HG03439 (cell line): ENCODE measurements around the gene FAM168A.

Experiments
- ATAC-seq: cut with Tn5 transposase; IDR thresholded peaks from one replicate; pipeline ENCODE4 v1.9.1; 2021; ENCODE audit warnings: mild to moderate bottlenecking, moderate library complexity; ENCODE audit not compliant: unreplicated experiment

The FAM168A gene

DNA sequence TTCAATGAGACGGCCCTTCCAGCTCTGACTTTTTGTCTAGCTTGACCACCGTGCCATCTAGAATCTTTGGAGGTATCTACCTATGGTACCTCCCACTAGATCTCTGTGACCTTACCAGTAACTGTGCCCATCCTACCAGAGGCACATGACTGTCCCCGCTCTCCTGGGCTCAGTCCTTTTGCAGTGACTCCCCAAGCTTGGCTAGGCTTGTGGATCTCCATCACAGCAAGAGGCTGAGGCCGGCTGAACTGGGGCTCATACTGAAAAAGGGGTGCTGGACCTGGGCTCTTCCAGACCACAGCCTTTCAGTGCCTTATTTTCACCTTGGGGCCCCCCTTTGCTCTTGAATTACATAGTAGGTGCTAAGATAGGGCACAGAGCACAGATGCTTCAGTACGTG, 194.4 kb downstream of the FAM168A start:
- no peak for ATAC-seq

DNA sequence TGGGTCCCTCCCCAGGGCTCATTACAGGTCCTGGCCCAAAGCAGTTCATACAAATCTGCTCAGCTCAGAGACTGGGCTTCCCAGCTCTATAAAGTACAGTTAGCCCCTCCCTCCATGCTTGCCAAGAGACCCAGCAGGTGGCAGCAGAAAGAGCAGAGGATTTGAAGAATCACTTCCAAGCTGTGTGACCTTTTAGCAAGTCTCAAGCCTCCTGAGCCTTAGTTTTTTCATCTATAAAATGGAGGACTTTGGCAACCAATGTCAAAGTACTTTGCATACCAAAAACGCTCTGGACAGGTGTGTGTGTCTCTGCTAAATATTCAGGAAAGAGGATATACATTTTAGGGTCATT, 195.1 kb downstream of the FAM168A start:
- no peak for ATAC-seq

DNA sequence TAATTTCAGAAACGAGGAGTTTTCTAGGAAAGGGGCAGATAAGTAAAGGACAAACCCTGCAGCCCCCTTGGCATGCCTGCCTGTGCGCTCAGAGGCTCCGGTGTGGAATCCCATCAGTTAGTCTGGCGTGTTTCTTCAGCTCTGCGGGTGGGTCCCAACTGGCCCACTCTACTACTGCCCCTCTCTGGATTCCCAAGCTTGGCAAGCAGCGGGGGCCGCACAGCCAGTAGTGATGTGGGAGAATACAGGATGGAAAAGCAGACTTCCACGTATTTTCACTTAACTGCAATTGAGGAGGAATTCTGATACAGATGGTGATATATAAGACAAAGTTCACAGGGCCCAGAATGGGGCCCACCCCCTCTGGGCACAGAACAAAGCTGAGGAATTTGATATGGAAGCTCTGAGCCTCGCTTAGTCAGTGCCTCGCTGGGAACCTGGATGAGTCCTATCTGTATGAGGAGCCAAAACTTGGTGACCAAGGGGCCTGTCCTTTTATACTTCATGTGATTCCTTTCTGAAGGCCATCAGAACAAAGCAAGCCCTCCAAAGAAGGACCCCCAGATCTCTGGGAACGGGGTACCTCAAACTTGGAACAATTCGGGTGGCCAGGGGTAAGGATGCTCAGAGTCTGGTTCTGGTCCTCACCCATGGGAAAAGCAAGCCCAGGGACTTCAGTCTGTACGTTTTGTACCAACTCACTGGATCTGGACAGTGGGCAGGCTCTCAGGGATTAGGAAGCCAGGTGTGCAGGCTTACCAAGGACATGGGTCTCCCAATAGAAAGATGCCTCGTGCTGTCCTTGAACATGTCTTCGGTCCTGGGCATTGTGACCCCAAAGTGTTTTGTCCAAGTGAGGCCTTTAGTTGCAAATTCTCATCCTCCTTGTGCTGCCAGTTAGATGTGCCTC, 195.7 kb downstream of the FAM168A start:
- ATAC-seq = no peak

DNA sequence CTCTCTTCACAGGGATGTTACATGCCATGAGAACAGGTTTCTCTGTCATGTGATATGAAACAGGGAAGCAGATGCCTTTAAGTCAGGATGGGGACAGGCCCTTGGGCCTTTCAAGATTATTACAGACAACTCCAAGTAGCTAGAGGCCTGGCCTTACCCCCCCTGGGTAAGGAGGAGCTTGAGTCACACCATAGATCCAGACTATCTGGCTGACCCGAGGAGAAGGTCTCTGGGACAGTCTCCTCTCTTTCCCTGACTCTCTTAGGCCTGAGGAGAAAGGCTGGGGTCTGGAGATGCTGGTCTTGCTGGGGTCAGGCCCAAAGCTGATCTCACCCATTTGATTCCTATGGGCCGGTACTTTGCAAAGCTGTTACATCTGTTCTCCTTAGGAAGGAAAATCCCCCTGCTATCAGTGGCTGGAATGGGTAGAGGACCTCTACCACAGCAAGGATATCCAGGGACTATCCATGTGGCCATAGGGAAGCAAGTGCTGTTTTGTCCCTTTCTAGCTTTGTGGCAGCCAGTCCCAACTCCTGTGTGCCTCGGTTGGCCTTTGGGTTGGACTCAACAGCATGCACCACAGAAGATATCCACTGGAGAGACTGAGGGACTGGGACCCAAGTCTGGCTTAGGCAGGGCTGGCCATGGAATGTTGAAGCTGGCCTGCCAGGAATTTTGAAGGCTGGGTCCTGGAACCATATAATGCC, 196.5 kb downstream of the FAM168A start:
- no peak for ATAC-seq

DNA sequence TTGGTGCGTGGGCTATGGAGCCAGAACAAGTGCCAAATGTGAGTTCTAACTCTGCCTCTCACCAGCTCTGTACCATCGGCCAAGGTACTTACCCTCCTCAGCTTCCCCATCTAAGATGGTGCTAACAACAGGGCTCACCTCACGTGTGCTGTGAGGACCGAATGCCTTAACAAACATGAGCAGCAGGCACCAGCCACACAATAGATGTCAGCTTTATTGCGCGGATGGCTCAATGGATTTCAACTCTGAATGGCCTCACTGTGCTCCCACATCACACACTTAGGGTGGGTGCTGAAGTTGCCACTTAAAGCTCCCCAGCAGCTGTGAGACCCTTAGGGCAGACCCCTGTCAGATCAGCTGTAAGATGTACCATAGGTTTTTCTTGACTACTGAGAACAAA, 197.6 kb downstream of the FAM168A start:
- ATAC-seq = no peak

DNA sequence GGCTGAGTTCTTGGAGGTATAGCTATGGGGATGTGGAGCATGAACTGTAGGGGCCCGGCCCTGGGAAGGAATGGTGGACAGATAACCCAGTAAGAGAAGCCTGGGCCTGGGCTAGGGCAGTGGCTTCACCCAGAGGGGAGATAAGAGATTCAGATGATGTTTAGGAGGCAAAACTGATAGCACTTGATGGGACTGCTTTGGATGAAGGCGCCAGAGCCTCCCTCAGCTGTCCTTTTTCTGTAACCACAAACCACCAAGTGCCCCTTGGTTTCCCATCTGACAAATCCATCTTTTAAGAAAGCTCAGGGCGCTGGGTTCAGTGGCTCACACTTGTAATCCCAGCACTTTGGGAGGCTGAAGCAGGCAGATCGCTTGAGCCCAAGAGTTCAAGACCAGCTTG, 198.3 kb downstream of the FAM168A start:
- ATAC-seq = no peak

DNA sequence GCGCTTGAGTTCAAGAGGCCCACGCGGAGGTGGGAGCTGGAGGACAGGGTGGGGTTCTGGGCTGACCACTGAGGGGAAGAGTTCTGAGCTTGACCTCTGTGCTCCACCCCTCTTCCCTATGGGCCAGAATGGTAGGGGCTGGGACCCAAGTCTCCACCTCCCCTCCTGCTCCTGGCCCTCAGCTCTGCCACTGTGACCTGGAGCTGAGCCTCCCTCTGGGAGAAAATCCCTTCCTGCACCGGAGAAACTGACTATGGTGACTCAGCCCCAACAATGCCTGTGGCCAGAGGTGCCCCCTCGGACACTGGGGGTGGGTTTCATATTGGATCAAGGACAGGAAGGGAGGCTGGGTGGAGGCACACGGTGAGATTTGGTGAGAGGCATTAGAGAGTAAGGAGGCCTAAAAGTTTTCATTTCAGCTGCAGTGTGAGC, 198.7 kb downstream of the FAM168A start:
- no peak for ATAC-seq

DNA sequence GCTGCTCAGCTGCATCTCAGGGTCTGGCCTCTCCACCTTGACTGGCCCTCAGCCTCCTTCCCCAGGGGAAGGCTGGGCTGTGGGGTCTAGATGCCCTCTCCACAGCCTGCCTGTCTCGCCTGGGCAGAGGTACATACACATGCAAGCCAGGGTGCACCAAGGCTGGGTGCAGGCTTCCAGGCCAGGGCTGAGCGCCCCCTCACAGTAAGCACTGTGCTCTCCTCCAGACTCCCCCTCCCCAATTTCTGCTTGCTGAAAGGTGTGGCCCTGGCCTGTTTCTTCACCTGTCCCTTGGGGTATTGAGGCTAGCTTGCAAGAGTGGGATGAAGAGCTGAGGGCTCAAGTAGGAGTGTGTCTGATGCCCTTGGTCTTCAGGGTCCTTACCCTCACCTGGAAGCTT, 199.2 kb downstream of the FAM168A start:
- no peak for ATAC-seq

DNA sequence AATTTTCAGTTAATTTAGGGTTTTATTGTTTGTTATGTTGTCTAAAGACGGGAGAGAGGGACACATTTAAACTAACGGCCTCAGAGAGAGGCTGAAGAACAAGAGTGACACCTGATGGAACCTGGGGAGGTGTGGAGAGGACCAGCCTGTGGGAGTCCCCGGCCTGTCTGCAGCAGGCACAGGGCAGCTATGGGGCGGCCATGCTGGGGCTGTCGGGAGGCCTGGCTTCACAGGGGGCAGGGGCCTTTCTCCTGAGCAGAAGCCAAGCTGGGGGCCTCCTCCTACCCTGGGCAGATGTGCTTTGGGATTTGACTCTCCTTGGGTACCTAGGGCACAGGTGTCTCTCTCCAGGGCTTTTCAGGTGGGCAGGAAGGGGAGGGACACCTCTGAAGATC, 199.8 kb downstream of the FAM168A start:
- ATAC-seq = no peak

DNA sequence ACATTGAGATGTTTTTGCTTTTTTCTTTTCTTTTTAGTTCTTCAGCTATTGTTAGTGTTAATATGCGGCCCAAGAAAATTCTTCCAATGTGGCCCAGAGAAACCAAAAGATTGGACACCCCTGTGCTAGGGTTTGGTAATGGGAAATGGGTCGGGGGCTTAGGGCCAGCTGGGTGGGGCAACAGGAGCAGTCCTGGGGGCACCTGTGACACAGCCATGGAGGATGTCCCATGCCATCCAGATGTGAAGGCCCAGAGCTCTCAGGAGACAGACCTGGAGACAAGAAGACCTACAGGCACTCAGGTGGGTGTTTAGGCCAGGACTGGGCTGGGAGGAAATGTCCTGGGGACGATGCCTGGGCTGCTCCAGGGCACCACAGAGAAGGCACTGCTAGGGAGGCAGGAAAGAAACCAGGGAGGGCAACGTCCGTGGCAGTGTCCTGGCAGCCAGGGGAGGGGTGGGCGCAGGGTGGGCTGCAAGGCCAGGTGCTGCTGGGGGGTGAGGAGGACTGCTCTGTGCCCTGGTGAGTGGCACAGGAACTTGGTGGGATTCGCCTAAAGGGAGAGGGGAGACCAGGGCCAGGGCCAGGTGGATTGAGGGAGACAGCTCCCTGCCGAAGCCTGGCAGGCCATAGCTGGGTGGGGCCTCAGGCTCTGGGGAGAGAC, 200.3 kb downstream of the FAM168A start:
- ATAC-seq = no peak

DNA sequence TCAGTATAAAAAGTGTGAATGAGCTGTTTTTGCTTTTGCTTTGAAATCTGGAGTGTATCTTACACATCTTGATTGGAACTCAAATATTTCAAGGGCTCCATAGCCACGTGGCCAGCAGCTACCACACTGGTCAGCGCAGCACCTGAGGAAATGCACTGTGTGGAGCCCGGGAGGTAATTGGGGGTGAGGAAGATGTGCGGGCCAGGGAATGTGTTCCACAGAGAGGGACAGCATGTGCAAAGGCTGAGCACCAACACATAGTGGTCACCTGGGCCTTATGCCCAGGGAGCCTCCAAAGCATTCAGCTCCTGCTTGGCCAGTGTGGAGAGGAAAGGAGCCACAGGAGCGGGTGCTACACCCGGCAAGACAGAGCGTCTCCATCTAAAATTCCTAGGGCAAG, 200.9 kb downstream of the FAM168A start:
- ATAC-seq = no peak

DNA sequence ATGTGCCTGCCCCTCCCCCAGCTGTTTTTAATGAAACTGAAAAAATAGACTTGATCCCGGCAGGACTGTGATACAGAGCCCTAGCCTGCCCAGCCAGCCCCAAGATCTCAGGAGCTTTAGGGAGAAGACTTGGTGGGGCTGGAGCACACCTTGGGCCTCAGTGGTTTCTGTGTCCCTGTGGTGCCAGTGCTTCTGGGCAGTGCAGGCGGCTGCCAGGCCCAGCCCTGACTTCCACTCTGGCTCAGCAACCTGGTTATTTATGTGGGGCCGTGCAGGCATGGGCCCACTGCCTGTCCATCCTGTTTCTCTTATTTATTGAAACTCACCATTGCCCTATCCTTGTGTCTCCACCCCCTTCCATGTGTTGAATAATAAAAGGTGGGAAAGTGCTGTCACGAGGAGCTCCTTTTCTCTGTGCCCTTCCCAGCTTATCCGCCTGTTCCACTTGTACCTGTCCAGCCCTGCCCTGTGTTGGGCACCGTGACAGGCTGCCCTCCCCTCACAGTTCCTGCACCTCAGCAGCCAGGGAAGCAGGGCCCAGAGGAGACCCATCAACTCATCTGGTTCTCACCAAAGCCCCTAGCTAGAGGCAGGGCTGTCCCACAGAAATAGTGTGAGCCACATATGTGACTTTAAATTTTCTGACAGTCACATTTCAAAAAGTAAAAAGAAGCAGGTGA, 201.5 kb downstream of the FAM168A start:
- no peak for ATAC-seq

DNA sequence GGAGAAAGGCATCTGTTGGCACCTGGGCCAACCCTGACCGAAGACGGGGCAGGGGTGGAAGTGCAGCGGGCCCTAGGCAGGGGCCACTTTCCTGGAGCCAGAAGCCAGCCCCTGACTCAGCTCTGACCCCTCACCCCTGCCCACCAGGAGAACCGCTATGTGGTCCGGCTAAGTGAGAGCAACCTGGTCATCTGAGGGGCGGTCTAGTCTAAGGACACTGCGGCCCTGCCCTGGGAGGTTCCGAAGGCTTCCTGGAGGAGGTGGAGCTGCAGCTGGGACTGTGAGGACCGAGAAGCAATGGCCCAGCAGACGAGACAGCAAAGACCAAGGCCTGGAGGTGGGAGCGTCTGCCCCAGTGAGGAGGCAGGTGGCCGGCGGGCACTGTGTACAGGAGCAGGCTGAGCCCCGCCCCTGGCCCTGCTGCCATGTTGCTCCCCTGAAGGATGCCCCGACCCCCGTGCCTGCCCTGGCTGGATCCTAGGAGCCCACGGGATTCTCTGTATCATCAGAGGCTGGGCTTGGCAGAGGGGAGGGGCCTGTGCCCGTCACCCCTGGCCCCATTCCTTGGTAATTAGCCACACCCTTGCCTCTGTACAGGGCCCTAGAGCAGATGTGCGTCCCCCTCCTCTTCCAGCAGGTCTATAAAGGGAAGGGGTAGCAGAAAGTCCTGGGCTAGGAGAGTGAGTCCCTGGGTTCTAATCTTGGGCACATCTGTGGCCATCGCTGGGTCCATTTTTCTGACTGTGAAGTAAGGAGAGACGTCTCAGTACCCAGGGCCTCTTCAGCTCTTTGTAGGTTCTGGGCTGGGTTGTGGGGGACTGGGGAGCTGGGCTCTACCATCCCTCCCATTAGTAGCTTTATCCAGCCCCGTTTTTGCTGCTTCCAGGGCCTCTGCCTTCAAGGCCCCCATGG, 202.4 kb downstream of the FAM168A start:
- no peak for ATAC-seq

DNA sequence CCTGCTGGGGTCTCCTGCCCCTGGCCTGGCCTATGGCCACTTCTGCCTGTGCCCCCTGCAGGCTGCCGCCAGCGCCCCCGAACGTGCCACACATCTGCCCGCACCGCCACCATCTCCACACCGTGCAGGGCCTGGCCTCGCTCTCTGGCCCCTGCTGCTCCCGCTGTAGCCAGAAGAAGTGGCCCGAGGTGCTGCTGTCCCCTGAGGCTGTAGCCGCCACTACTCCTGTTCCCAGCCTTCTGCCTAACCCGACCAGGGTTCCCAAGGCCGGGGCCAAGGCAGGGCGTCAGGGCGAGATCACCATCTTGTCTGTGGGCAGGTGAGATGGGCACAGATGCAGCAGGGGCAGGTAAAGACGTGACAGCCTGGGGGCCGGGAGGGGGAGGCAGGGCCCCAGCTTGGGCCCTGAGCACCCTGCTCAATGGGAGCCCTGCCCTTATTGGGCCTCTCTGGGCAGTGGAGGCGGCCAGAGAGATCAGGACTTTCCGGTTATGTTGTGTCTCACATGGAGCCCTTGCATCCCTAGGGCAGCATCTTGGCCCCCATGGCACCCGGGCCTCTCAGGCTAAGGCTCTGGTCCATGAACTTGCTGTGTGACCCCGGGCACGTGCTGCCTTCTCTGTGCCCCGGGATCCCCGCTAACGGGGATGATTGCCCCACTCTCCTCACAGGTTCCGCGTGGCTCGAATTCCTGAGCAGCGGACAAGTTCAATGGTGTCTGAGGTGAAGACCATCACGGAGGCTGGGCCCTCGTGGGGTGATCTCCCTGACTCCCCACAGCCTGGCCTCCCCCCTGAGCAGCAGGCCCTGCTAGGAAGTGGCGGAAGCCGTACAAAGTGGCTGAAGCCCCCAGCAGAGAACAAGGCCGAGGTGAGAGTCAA, 203.3 kb downstream of the FAM168A start:
- ATAC-seq = no peak

DNA sequence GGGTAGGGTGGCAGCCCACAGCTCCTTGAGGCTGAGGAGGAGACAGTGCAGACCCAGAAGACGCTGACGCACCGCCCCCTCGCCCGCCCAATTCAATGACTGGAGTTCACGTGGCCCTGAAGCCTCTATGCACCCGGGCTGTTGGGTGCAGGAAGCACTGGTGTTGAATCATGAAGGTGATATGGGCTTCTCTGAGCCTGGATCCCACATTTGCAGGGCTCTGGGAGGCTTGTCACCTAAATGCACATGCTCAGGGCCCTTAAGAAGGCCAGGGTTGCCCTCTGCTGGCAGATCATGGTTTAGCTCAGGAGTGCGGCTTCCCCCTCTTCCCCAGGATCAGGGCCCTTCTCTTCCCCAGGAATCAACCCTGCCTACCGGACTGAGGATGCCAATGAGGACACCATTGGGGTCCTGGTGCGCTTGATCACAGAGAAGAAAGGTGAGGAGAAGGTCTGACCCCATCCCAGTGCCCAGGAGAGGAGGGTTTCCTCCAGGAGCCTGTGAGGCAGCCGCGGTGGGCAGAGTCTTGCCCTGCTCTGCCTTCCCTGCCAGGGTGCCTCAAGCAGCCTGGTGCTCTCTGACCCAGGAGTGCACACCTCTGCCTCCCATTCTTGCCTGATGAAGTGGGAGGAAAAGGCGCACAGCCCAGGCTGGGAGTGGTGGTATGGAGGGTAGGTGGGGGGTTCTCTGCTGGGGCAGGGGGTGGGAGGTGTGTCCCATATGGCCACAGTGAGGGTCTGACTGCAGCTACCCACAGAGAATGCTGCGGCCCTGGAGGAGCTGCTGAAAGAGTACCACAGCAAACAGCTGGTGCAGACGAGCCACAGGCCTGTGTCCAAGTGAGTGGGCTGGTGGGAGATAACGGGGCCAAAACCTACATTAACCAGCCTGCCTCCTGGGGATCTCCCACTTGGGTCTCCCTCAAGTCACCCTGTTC, 204.2 kb downstream of the FAM168A start:
- no peak for ATAC-seq

DNA sequence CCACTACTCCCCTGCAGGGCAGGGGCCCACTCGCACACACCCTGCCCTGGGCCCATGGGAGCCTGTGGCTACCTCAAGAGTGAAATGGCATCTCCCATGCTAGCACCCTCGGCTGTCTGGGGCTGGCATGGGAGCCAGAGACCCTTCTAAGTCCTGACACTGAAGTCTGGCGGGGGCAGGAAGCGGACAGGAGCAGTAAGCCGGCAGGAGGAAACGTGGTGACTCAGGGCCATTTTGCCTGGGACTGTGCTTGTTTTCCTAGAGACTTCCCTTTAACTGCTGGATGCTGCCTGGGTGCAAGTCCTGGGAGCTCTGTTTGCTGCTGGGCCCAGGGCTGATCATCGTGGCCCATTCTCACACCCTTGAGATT, 204.9 kb downstream of the FAM168A start:
- no peak for ATAC-seq

DNA sequence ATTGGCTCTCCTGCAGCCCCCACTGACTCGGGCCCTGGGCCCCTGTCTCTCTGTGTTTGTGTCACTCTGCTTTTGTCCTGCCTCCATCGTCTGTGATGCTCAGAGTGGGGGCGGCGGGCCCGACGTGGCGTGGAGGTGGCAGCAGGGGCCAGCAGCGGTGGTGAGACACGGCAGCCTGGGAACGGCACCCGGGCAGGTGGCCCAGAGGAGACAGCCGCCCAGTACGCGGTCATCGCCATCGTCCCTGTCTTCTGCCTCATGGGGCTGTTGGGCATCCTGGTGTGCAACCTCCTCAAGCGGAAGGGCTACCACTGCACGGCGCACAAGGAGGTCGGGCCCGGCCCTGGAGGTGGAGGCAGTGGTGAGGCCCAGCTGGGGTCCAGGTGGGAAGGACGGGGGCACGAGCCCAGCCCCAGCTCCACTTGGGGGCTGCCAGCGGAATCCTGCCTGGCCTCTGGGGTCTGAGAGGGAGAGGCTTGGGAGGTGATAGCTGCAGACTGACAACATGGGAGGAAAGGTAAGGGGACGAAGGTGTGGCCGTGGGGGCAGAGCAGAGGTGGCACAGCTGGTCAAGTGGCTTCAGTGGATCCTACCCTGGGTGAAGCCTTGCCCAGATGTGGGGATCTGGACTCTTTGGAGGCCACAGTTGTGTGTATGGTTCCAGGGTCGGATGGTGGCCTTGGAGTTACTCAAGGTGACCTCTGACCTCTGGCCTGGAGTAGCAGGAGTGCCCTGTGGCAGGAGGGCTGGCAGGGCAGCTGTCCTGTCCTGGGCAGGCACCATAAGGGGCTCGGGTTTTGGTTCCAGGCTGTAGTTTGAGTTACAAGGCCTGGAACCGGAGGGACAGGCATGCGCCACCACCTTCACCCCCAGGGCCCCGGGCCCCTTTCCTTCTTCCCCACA, 205.6 kb downstream of the FAM168A start:
- no peak for ATAC-seq
